HEK293T (cell line): ENCODE measurements around the gene MCHR2.

Source experiments
- ARNT ChIP-seq: fragments of 450-650 bp; IDR thresholded peaks from 2 replicates; pipeline ENCODE4 v1.6.1; 2017; ENCODE audit warnings: mild to moderate bottlenecking
- BHLHE40 ChIP-seq: fragments of 450-650 bp; IDR thresholded peaks from 2 replicates; pipeline ENCODE4 v1.6.1; 2016; ENCODE audit warnings: mild to moderate bottlenecking, moderate library complexity, borderline replicate concordance
- ELF4 ChIP-seq: fragments of 450-650 bp; IDR thresholded peaks from 2 replicates; pipeline ENCODE4 v1.6.1; 2017; ENCODE audit warnings: antibody characterized with exemption
- FOXA1 ChIP-seq: fragments of 450-650 bp; IDR thresholded peaks from 2 replicates; pipeline ENCODE4 v1.6.1; 2016; ENCODE audit warnings: mild to moderate bottlenecking
- FOXK2 ChIP-seq: fragments of 450-650 bp; IDR thresholded peaks from 2 replicates; pipeline ENCODE4 v1.6.1; 2016; ENCODE audit warnings: mild to moderate bottlenecking
- LEF1 ChIP-seq: fragments of 450-650 bp; IDR thresholded peaks from 2 replicates; pipeline ENCODE4 v1.6.1; 2017; ENCODE audit warnings: mild to moderate bottlenecking, borderline replicate concordance
- NFRKB ChIP-seq: fragments of 450-650 bp; IDR thresholded peaks from 2 replicates; pipeline ENCODE4 v1.6.1; 2016; ENCODE audit warnings: mild to moderate bottlenecking, moderate library complexity
- SP1 ChIP-seq: fragments of 450-650 bp; IDR thresholded peaks from 2 replicates; pipeline ENCODE4 v1.6.1; 2017
- SUZ12 ChIP-seq: fragments of 450-650 bp; IDR thresholded peaks from 2 replicates; pipeline ENCODE4 v1.6.1; 2016; ENCODE audit warnings: mild to moderate bottlenecking
- TARDBP ChIP-seq: fragments of 450-650 bp; IDR thresholded peaks from 2 replicates; pipeline ENCODE4 v1.6.1; 2016
- ZNF384 ChIP-seq: fragments of 450-650 bp; IDR thresholded peaks from 2 replicates; pipeline ENCODE4 v1.6.1; 2016
- TF ChIP-seq, protein P1 (sequence below): fragments of 450-650 bp; IDR thresholded peaks from 2 replicates; pipeline ENCODE4 v1.6.1; 2016

DNA sequence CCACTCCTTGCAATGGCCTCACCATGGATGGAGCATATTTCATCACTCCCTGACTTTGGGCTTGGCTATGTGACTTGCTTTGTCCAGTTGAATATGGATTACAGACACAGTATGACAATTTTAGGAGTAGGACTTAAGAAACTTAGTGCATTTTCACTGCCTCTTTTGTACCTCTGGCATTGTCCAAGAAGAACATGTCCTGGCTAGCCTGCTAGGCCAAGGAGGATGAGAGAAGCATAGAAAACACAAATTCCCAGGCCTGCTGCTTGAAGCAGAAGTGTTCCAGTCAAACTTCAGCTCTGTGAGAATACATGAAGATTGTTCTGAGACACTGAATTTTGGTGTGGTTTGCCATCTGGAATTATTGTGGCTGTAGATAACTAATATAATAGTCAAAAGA lies 3.1 kb upstream of the MCHR2 start:
- TF ChIP-seq NFRKB (no peak), ARNT (no peak), LEF1 (no peak), BHLHE40 (no peak), TARDBP (no peak), ELF4 (no peak), FOXK2 (no peak), SP1 (no peak), FOXA1 (no peak), SUZ12 (no peak), ZNF384 (no peak)
- TF ChIP-seq, protein P1, sequence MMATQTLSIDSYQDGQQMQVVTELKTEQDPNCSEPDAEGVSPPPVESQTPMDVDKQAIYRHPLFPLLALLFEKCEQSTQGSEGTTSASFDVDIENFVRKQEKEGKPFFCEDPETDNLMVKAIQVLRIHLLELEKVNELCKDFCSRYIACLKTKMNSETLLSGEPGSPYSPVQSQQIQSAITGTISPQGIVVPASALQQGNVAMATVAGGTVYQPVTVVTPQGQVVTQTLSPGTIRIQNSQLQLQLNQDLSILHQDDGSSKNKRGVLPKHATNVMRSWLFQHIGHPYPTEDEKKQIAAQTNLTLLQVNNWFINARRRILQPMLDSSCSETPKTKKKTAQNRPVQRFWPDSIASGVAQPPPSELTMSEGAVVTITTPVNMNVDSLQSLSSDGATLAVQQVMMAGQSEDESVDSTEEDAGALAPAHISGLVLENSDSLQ, result no peak
